Stimulated activated naive CD8-positive, alpha-beta T cell treated with anti-CD3 and anti-CD28 coated beads, Interleukin-15, Interleukin-2, amounts not matched to agents 100 ng/mL and 50 ng/mL, for 24 hours (primary cell): Measurements from ENCODE around the gene DHRS1.

Experiments
- H3K27ac Mint-ChIP-seq: one replicate; pipeline ENCODE4 v1.8.0; 2021; ENCODE audit warnings: mild to moderate bottlenecking, mixed read lengths
- H3K27me3 Mint-ChIP-seq: one replicate; pipeline ENCODE4 v1.8.0; 2021; ENCODE audit warnings: mixed read lengths
- H3K36me3 Mint-ChIP-seq: one replicate; pipeline ENCODE4 v1.8.0; 2021; ENCODE audit warnings: low read depth, mixed read lengths
- H3K4me1 Mint-ChIP-seq: one replicate; pipeline ENCODE4 v1.8.0; 2021; ENCODE audit warnings: low read depth, mixed read lengths
- H3K4me3 Mint-ChIP-seq: one replicate; pipeline ENCODE4 v1.8.0; 2021; ENCODE audit warnings: mild to moderate bottlenecking, mixed read lengths
- H3K9me3 Mint-ChIP-seq: one replicate; pipeline ENCODE4 v1.8.0; 2021; ENCODE audit warnings: mixed read lengths

The DHRS1 gene

GRCh38 chr14:24285351-24285750 lies 14.2 kb downstream of the DHRS1 start:
- H3K27me3 Mint-ChIP-seq: no peaks in the 10 kb centered on the region
- H3K4me3 Mint-ChIP-seq: no peak overlapping the region
- no peaks in the 10 kb centered on the region for H3K9me3 Mint-ChIP-seq
- H3K4me1 Mint-ChIP-seq: peaks cover 32% of the 10 kb centered on the region
- H3K27ac Mint-ChIP-seq: no peak overlapping the region
- H3K36me3 Mint-ChIP-seq: peaks cover 4% of the 10 kb centered on the region

GRCh38 chr14:24284501-24285035 lies 15.0 kb downstream of the DHRS1 start:
- no peak overlapping the region for H3K4me3 Mint-ChIP-seq
- peaks cover 32% of the 10 kb centered on the region for H3K4me1 Mint-ChIP-seq
- no peaks in the 10 kb centered on the region for H3K27me3 Mint-ChIP-seq
- no peak overlapping the region for H3K27ac Mint-ChIP-seq
- H3K36me3 Mint-ChIP-seq: no peaks in the 10 kb centered on the region
- H3K9me3 Mint-ChIP-seq: no peaks in the 10 kb centered on the region

GRCh38 chr14:24283796-24284460 lies 15.7 kb downstream of the DHRS1 start:
- no peak overlapping the region for H3K27ac Mint-ChIP-seq
- no peak overlapping the region for H3K4me3 Mint-ChIP-seq
- no peaks in the 10 kb centered on the region for H3K9me3 Mint-ChIP-seq

GRCh38 chr14:24282736-24283135 lies 16.8 kb downstream of the DHRS1 start:
- Mint-ChIP-seq H3K36me3 (no peaks in the 10 kb centered on the region), H3K27me3 (no peaks in the 10 kb centered on the region), H3K4me1 (peaks cover 39% of the 10 kb centered on the region), H3K4me3 (no peak overlapping the region), H3K9me3 (peaks cover 5% of the 10 kb centered on the region), H3K27ac (no peak overlapping the region)

More at GRCh38 chr14:24283796-24284460, 15.7 kb downstream of the DHRS1 start:
- Mint-ChIP-seq H3K27me3 (no peaks in the 10 kb centered on the region), H3K4me1 (peaks cover 33% of the 10 kb centered on the region), H3K36me3 (no peaks in the 10 kb centered on the region)

GRCh38 chr14:24281636-24282035 lies 17.9 kb downstream of the DHRS1 start:
- Mint-ChIP-seq H3K4me1 (peaks cover 46% of the 10 kb centered on the region), H3K4me3 (no peak overlapping the region), H3K27ac (no peak overlapping the region), H3K27me3 (no peaks in the 10 kb centered on the region), H3K36me3 (no peaks in the 10 kb centered on the region), H3K9me3 (peaks cover 5% of the 10 kb centered on the region)

- Mint-ChIP-seq H3K4me3 (no peak overlapping the region), H3K27ac (no peak overlapping the region), H3K27me3 (no peaks in the 10 kb centered on the region), H3K4me1 (peaks cover 47% of the 10 kb centered on the region), H3K36me3 (no peaks in the 10 kb centered on the region), H3K9me3 (peaks cover 5% of the 10 kb centered on the region)
Observed at GRCh38 chr14:24280797-24281460, 18.7 kb downstream of the DHRS1 start.

GRCh38 chr14:24279301-24280186 lies 20.0 kb downstream of the DHRS1 start:
- Mint-ChIP-seq H3K27me3 (no peaks in the 10 kb centered on the region), H3K9me3 (peaks cover 5% of the 10 kb centered on the region), H3K4me1 (peaks cover 52% of the 10 kb centered on the region), H3K36me3 (no peaks in the 10 kb centered on the region), H3K27ac (peak overlapping the region; percentile 71), H3K4me3 (peak overlapping the region; percentile 47)

GRCh38 chr14:24278424-24278823 lies 21.2 kb downstream of the DHRS1 start:
- peak overlapping the region; percentile 17 for H3K4me3 Mint-ChIP-seq
- peaks cover 5% of the 10 kb centered on the region for H3K9me3 Mint-ChIP-seq
- no peaks in the 10 kb centered on the region for H3K27me3 Mint-ChIP-seq
- H3K4me1 Mint-ChIP-seq: peaks cover 63% of the 10 kb centered on the region
- H3K36me3 Mint-ChIP-seq: no peaks in the 10 kb centered on the region
- peak overlapping the region; percentile 71 for H3K27ac Mint-ChIP-seq

- Mint-ChIP-seq H3K27me3 (no peaks in the 10 kb centered on the region), H3K36me3 (no peaks in the 10 kb centered on the region), H3K27ac (peak overlapping the region; percentile 71), H3K9me3 (peaks cover 5% of the 10 kb centered on the region), H3K4me1 (peaks cover 70% of the 10 kb centered on the region), H3K4me3 (no peak overlapping the region)
Observed at GRCh38 chr14:24277606-24278321, 21.8 kb downstream of the DHRS1 start.

- Mint-ChIP-seq H3K27me3 (no peaks in the 10 kb centered on the region), H3K9me3 (peaks cover 5% of the 10 kb centered on the region), H3K4me3 (no peak overlapping the region), H3K36me3 (no peaks in the 10 kb centered on the region), H3K4me1 (peaks cover 77% of the 10 kb centered on the region), H3K27ac (peak overlapping the region; percentile 8)
Observed at GRCh38 chr14:24277071-24277470, 22.5 kb downstream of the DHRS1 start.

GRCh38 chr14:24274101-24274543 lies 25.5 kb downstream of the DHRS1 start:
- H3K4me1 Mint-ChIP-seq: peaks cover 75% of the 10 kb centered on the region
- H3K9me3 Mint-ChIP-seq: peaks cover 5% of the 10 kb centered on the region
- no peaks in the 10 kb centered on the region for H3K27me3 Mint-ChIP-seq
- H3K4me3 Mint-ChIP-seq: peak overlapping the region; percentile 46
- H3K27ac Mint-ChIP-seq: peak overlapping the region; percentile 90
- no peaks in the 10 kb centered on the region for H3K36me3 Mint-ChIP-seq

GRCh38 chr14:24273422-24273998 lies 26.1 kb downstream of the DHRS1 start:
- Mint-ChIP-seq H3K4me3 (peak overlapping the region; percentile 46), H3K9me3 (peaks cover 3% of the 10 kb centered on the region), H3K36me3 (no peaks in the 10 kb centered on the region), H3K27me3 (no peaks in the 10 kb centered on the region), H3K4me1 (peaks cover 69% of the 10 kb centered on the region), H3K27ac (peak overlapping the region; percentile 90)

GRCh38 chr14:24272467-24272866 lies 27.1 kb downstream of the DHRS1 start:
- H3K4me1 Mint-ChIP-seq: peaks cover 58% of the 10 kb centered on the region
- H3K4me3 Mint-ChIP-seq: peak overlapping the region; percentile 83
- H3K9me3 Mint-ChIP-seq: no peaks in the 10 kb centered on the region
- H3K27ac Mint-ChIP-seq: peak overlapping the region; percentile 91
- H3K27me3 Mint-ChIP-seq: no peaks in the 10 kb centered on the region
- peaks cover under 1% of the 10 kb centered on the region for H3K36me3 Mint-ChIP-seq

GRCh38 chr14:24271834-24272263 lies 27.7 kb downstream of the DHRS1 start:
- Mint-ChIP-seq H3K9me3 (no peaks in the 10 kb centered on the region), H3K4me1 (peaks cover 52% of the 10 kb centered on the region), H3K27ac (peak overlapping the region; percentile 91), H3K27me3 (no peaks in the 10 kb centered on the region), H3K36me3 (peaks cover 7% of the 10 kb centered on the region), H3K4me3 (peak overlapping the region; percentile 83)
